ENCODE results near the gene USP36.
A peak's percentile ranks its signal among the peaks of the same experiment; 100 is the strongest.

GRCh38 chr17:78865682-78866390 is 25.2 kb upstream of the USP36 start:
- TF ChIP-seq EP300 (IDR thresholded peaks at IDR 0.05) = no peak
- TF ChIP-seq, protein P1, sequence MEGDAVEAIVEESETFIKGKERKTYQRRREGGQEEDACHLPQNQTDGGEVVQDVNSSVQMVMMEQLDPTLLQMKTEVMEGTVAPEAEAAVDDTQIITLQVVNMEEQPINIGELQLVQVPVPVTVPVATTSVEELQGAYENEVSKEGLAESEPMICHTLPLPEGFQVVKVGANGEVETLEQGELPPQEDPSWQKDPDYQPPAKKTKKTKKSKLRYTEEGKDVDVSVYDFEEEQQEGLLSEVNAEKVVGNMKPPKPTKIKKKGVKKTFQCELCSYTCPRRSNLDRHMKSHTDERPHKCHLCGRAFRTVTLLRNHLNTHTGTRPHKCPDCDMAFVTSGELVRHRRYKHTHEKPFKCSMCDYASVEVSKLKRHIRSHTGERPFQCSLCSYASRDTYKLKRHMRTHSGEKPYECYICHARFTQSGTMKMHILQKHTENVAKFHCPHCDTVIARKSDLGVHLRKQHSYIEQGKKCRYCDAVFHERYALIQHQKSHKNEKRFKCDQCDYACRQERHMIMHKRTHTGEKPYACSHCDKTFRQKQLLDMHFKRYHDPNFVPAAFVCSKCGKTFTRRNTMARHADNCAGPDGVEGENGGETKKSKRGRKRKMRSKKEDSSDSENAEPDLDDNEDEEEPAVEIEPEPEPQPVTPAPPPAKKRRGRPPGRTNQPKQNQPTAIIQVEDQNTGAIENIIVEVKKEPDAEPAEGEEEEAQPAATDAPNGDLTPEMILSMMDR (IDR thresholded peaks at IDR 0.05) = peak in 3 of 4 experiments; percentile 91 to 94 (median 92)
